HepG2 (cell line): ENCODE measurements around the gene REPIN1. TPM values are rescaled to one million over a fixed set of nuclear protein-coding genes. Genes with fewer than 3 reads are reported as not detected.
A peak's percentile ranks its signal among the peaks of the same experiment; 100 is the strongest.

Experiments used
- AGO2 ChIP-seq: fragments of 200-400 bp; formaldehyde crosslinking; optimal IDR thresholded peaks from 2 replicates; pipeline ENCODE3; 2017; ENCODE audit warnings: mild to moderate bottlenecking, low read depth, low read length, moderate library complexity
- DDIT3 ChIP-seq: sonication (generic); formaldehyde crosslinking; IDR thresholded peaks from 2 replicates; pipeline ENCODE4 v1.4.0; 2020; ENCODE audit warnings: mild to moderate bottlenecking, missing genetic modification reagents
- KDM1A ChIP-seq: IDR thresholded peaks from 2 replicates; pipeline ENCODE4 v1.6.1; 2016; ENCODE audit warnings: missing compliant biosample characterization
- KDM5A ChIP-seq: fragments of 200-600 bp; sonication (generic); IDR thresholded peaks from 2 replicates; pipeline ENCODE4 v1.7.0; 2018; ENCODE audit warnings: antibody characterized with exemption, mild to moderate bottlenecking, low read length, borderline replicate concordance
- MIXL1 ChIP-seq: IDR thresholded peaks from 2 replicates; pipeline ENCODE4 v1.6.1; 2016
- NCOA2 ChIP-seq: sonication (generic); formaldehyde crosslinking; IDR thresholded peaks from 2 replicates; pipeline ENCODE4 v1.8.0; 2022; ENCODE audit warnings: inconsistent platforms
- NR2F6 ChIP-seq, 2 experiments: IDR thresholded peaks; 2 replicates each; pipeline ENCODE4 v1.6.1; 2016; ENCODE audit warnings: antibody characterized with exemption in 1 of 2, mild to moderate bottlenecking in 1 of 2
- PREB ChIP-seq: sonication (generic); formaldehyde crosslinking; IDR thresholded peaks from 2 replicates; pipeline ENCODE4 v1.4.0; 2020; ENCODE audit warnings: missing genetic modification reagents
- RBM22 ChIP-seq: fragments of 200-400 bp; formaldehyde crosslinking; optimal IDR thresholded peaks from 2 replicates; pipeline ENCODE3; 2017; ENCODE audit warnings: mild to moderate bottlenecking, low read length, moderate library complexity
- ZMYM3 ChIP-seq: sonication (generic); formaldehyde crosslinking; IDR thresholded peaks from 2 replicates; pipeline ENCODE4 v1.5.1; 2020; ENCODE audit warnings: mild to moderate bottlenecking, missing genetic modification reagents
- ZNF251 ChIP-seq: sonication (generic); formaldehyde crosslinking; IDR thresholded peaks from 2 replicates; pipeline ENCODE4 v1.9.0; 2021; ENCODE audit warnings: mild to moderate bottlenecking, missing genetic modification reagents
- ZNF263 ChIP-seq: sonication (generic); formaldehyde crosslinking; IDR thresholded peaks from 2 replicates; pipeline ENCODE4 v1.4.0; 2020; ENCODE audit warnings: missing genetic modification reagents
- ZSCAN5A ChIP-seq: sonication (generic); formaldehyde crosslinking; IDR thresholded peaks from 2 replicates; pipeline ENCODE4 v1.8.0; 2022; ENCODE audit warnings: mild to moderate bottlenecking, missing genetic modification reagents, borderline replicate concordance
- polyA plus RNA-seq, 8 experiments: library from polyadenylated mRNA; depleted of rRNA in 3 of 8; stranded (reverse) in 7 of 8; unstranded in 1 of 8; fragments of >200 nt; fragmentation: Illumina TruSeq in 4 of 8; extraction: Trizol in 4 of 8; gene quantifications; 2 replicates each; pipeline versions ENCODE4 v1.2.1 to v1.2.3, GENCODE V29; 2011 to 2016; ENCODE audit warnings: low read depth in 4 of 8, missing spikeins in 1 of 8, mixed read lengths in 1 of 8; ENCODE audit not compliant: insufficient read depth in 1 of 8
- total RNA-seq, 5 experiments: library from RNA; depleted of rRNA; stranded (reverse); fragments of >200 nt; fragmentation: Illumina TruSeq; extraction: Trizol; gene quantifications; 2 replicates each; pipeline ENCODE4 v1.2.3, GENCODE V29; 2016; ENCODE audit warnings: low read depth in 1 of 5

REPIN1 gene
- total and polyA plus RNA-seq, 2 of the 13 experiments (the other 11 are each of a cell fraction or from before 2014, with no cell fraction given): 69.9 to 108 TPM

- TF ChIP-seq PREB (no peak), ZNF251 (CRISPR knock-in tag) (no peak), ZSCAN5A (CRISPR knock-in tag) (no peak), KDM1A (CRISPR knock-in tag) (no peak), DDIT3 (no peak), NCOA2 (CRISPR knock-in tag) (no peak), RBM22 (peak; percentile 0), ZNF263 (CRISPR knock-in tag) (no peak), MIXL1 (no peak), KDM5A (no peak), AGO2 (peak; percentile 94), ZMYM3 (CRISPR knock-in tag) (no peak), NR2F6 (IDR thresholded peaks at IDR 0.05) (no peak), NR2F6 (CRISPR knock-in tag; IDR thresholded peaks at IDR 0.05) (no peak)
Measured at GRCh38 chr7:150338166-150338829, 30.3 kb upstream of the REPIN1 start (continued).
